Osteoblast (primary cell): ENCODE measurements around the gene FOXD2. TPM values are rescaled to one million over a fixed set of nuclear protein-coding genes. Genes with fewer than 3 reads are reported as not detected.

ENCODE experiments used
- DNase-seq: peaks from one replicate; pipeline ENCODE4 v3.0.0; 2011; ENCODE audit warnings: low spot score, mixed read lengths; ENCODE audit not compliant: insufficient read length; ENCODE audit errors: missing footprints
- H2AFZ ChIP-seq: 2 replicates; pipeline ENCODE4 v1.6.0; 2011; ENCODE audit warnings: mild to moderate bottlenecking, low read length
- H3K27ac ChIP-seq: 2 replicates; pipeline ENCODE4 v1.5.1; 2011; ENCODE audit warnings: mild to moderate bottlenecking, low read depth, low read length, moderate library complexity
- H3K27me3 ChIP-seq: 2 replicates; pipeline ENCODE4 v1.6.0; 2012; ENCODE audit warnings: mild to moderate bottlenecking, control low read depth, inconsistent platforms, low read length, moderate library complexity; ENCODE audit not compliant: insufficient read depth
- H3K36me3 ChIP-seq: 2 replicates; pipeline ENCODE4 v1.5.1; 2011; ENCODE audit warnings: mild to moderate bottlenecking, low read length, control low read depth, moderate library complexity; ENCODE audit not compliant: insufficient read depth
- H3K4me1 ChIP-seq: 2 replicates; pipeline ENCODE4 v1.5.1; 2011; ENCODE audit warnings: mild to moderate bottlenecking, low read length, control low read depth, moderate library complexity; ENCODE audit not compliant: insufficient read depth
- H3K4me2 ChIP-seq: 2 replicates; pipeline ENCODE4 v1.6.0; 2011; ENCODE audit warnings: mild to moderate bottlenecking, low read length; ENCODE audit not compliant: insufficient read depth
- H3K4me3 ChIP-seq: fragments of 200-600 bp; sonication (generic); 3 replicates; pipeline ENCODE4 v1.5.1; 2012; ENCODE audit warnings: mild to moderate bottlenecking, low read length, inconsistent platforms; ENCODE audit not compliant: insufficient read depth
- H3K79me2 ChIP-seq: 2 replicates; pipeline ENCODE4 v1.6.0; 2012; ENCODE audit warnings: mild to moderate bottlenecking, low read length, control low read depth, inconsistent platforms; ENCODE audit not compliant: insufficient read depth
- H3K9me3 ChIP-seq: 2 replicates; pipeline ENCODE4 v1.5.1; 2011; ENCODE audit warnings: low read depth, low read length, control low read depth
- H4K20me1 ChIP-seq: 2 replicates; pipeline ENCODE4 v1.6.0; 2012; ENCODE audit warnings: mild to moderate bottlenecking, low read length, control low read depth; ENCODE audit not compliant: insufficient read depth
- total RNA-seq: library from RNA; depleted of rRNA; stranded (reverse); fragments of >200 nt; gene quantifications from 2 replicates; pipeline ENCODE4 v1.2.3, GENCODE V29; 2012
- TF ChIP-seq, protein P1 (sequence below): IDR thresholded peaks from 2 replicates; pipeline ENCODE4 v1.5.1; 2011; ENCODE audit warnings: mild to moderate bottlenecking, low read depth, low read length, moderate library complexity; ENCODE audit errors: extremely low read depth

The FOXD2 gene
- total RNA-seq, 1 donor: 0.72 TPM

DNA sequence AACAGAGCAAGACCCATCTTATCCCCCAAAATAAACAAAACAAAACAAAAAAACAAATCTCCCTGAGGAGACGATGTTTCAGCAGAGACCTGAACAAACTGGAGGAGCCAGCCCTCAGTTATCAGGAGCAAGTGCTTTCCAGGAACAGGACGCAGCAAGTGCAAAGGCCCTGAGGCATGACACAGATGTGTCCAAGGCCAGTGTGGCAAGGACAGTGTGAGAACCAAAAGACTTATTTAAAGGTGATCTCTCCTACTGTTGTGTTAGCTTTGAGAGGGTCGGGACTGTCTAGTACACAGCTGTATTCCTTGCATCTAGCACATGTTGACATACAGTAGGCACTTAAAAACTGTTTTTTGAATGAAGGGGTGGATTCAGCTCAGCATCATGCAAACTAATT lies 48.0 kb downstream of the FOXD2 start:
- no peaks in the 10 kb centered on the region for H3K36me3 ChIP-seq
- H3K79me2 ChIP-seq: no peaks in the 10 kb centered on the region
- no peaks in the 10 kb centered on the region for H3K9me3 ChIP-seq
- no peak overlapping the region for H3K4me2 ChIP-seq
- TF ChIP-seq, protein P1, sequence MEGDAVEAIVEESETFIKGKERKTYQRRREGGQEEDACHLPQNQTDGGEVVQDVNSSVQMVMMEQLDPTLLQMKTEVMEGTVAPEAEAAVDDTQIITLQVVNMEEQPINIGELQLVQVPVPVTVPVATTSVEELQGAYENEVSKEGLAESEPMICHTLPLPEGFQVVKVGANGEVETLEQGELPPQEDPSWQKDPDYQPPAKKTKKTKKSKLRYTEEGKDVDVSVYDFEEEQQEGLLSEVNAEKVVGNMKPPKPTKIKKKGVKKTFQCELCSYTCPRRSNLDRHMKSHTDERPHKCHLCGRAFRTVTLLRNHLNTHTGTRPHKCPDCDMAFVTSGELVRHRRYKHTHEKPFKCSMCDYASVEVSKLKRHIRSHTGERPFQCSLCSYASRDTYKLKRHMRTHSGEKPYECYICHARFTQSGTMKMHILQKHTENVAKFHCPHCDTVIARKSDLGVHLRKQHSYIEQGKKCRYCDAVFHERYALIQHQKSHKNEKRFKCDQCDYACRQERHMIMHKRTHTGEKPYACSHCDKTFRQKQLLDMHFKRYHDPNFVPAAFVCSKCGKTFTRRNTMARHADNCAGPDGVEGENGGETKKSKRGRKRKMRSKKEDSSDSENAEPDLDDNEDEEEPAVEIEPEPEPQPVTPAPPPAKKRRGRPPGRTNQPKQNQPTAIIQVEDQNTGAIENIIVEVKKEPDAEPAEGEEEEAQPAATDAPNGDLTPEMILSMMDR: no peak
- H3K27me3 ChIP-seq: no peaks in the 10 kb centered on the region
- H3K27ac ChIP-seq: no peak overlapping the region
- H3K4me3 ChIP-seq: no peak overlapping the region
- DNase-seq: no peak
- H4K20me1 ChIP-seq: no peaks in the 10 kb centered on the region
- H3K4me1 ChIP-seq: no peaks in the 10 kb centered on the region
- no peak overlapping the region for H2AFZ ChIP-seq

GRCh38 chr1:47487332-47487731 lies 49.5 kb downstream of the FOXD2 start:
- Histone ChIP-seq H3K9me3 (no peaks in the 10 kb centered on the region), H2AFZ (no peak overlapping the region), H3K36me3 (no peaks in the 10 kb centered on the region), H3K4me1 (no peaks in the 10 kb centered on the region), H3K4me3 (no peak overlapping the region), H3K79me2 (no peaks in the 10 kb centered on the region), H3K27ac (no peak overlapping the region), H3K4me2 (no peak overlapping the region), H4K20me1 (no peaks in the 10 kb centered on the region), H3K27me3 (no peaks in the 10 kb centered on the region)
- TF ChIP-seq, protein P1: no peak
- DNase-seq: no peak

- Histone ChIP-seq H3K79me2 (no peaks in the 10 kb centered on the region), H3K36me3 (no peaks in the 10 kb centered on the region), H2AFZ (no peak overlapping the region), H3K27me3 (no peaks in the 10 kb centered on the region), H4K20me1 (no peaks in the 10 kb centered on the region), H3K4me2 (no peak overlapping the region), H3K9me3 (no peaks in the 10 kb centered on the region), H3K4me1 (no peaks in the 10 kb centered on the region), H3K27ac (no peak overlapping the region), H3K4me3 (no peak overlapping the region)
- TF ChIP-seq, protein P1: no peak
- DNase-seq: no peak
Measured at GRCh38 chr1:47487850-47488450, 50.1 kb downstream of the FOXD2 start.

Other genes starting within 250 kb of the FOXD2 start
- not detected in 2 replicates for gene PDZK1IP1, start 248.0 kb upstream of the FOXD2 start, total RNA-seq
- not detected in 2 replicates for gene TAL1, start 205.8 kb upstream of the FOXD2 start, total RNA-seq
- gene STIL, start 123.9 kb upstream of the FOXD2 start, total RNA-seq: 4.0 and 6.5 TPM in 2 replicates
- 111 and 119 TPM in 2 replicates for gene CMPK1, start 104.3 kb upstream of the FOXD2 start, total RNA-seq
- gene FOXE3, start 21.8 kb upstream of the FOXD2 start, total RNA-seq: not detected in 2 replicates